Adipose tissue (tissue), 3 donors: Measurements from ENCODE around the gene SUSD5. TPM values are rescaled to one million over a fixed set of nuclear protein-coding genes. Genes with fewer than 3 reads are reported as not detected.
"Not testable (repeated sequence)": the region's sequence is repeated elsewhere in the genome, so short reads cannot be mapped to it uniquely, and the experiment has no call there.

Experiments used
- H3K27ac ChIP-seq: one replicate; pipeline ENCODE4 v1.5.1; 2013; ENCODE audit warnings: low read depth, low read length
- WGBS, 3 donors: extraction: QIAGEN DNeasy Blood & Tissue Kit; methylation state at CpG; one replicate each; pipeline ENCODE4 v1.1.7; 2013; 5-methylcytosine and 5-hydroxymethylcytosine counted together
- polyA plus RNA-seq, 3 donors: library from polyadenylated mRNA; stranded (reverse); fragments of 200-250 nt; gene quantifications; one replicate each; pipeline ENCODE4 v1.2.3, GENCODE V29; 2013
- donor health status: healthy with polysubstance abuse.
- donor health status: Bipolar disorder and iron deficiency.
- donor health status: healthy.

Gene SUSD5
- polyA plus RNA-seq, 3 donors: 0.13 to 1.9 (median 0.54) TPM

- WGBS, 3 donors: 88% methylated on average over 1 of the region's 1 CpG
These were observed 53.2 kb downstream of the SUSD5 start for GRCh38 chr3:33165372-33165771.

DNA sequence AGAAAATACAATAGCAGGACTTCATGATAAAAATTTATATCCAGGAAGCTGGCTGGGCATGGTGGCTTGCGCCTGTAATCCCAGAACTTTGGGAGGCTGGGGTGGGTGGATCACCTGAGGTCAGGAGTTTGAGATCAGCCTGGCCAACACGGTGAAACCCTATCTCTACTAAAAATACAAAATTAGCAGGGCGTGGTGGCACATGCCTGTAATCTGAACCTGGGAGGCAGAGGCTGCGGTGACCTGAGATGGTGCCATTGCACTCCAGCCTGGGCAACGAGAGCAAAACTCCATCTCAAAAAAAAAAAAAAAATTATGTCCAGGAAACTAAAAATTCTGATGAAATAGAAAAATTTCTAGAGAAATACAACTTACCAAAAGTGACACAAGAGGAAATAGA lies 56.0 kb downstream of the SUSD5 start:
- WGBS, 3 donors: 87 to 90% (median 89%) methylated on average over 5 of the region's 5 CpGs
- H3K27ac ChIP-seq: not testable (repeated sequence)

More at GRCh38 chr3:33165372-33165771, 53.2 kb downstream of the SUSD5 start:
- no peak overlapping the region for H3K27ac ChIP-seq

GRCh38 chr3:33159981-33160380 lies 58.6 kb downstream of the SUSD5 start:
- H3K27ac ChIP-seq: no peak overlapping the region
- WGBS, 3 donors: 74 to 85% (median 82%) methylated on average over 3 of the region's 3 CpGs

GRCh38 chr3:33159234-33159633 lies 59.4 kb downstream of the SUSD5 start:
- 91 to 97% (median 92%) methylated on average over 4 of the region's 4 CpGs for WGBS, 3 donors
- no peak overlapping the region for H3K27ac ChIP-seq

DNA sequence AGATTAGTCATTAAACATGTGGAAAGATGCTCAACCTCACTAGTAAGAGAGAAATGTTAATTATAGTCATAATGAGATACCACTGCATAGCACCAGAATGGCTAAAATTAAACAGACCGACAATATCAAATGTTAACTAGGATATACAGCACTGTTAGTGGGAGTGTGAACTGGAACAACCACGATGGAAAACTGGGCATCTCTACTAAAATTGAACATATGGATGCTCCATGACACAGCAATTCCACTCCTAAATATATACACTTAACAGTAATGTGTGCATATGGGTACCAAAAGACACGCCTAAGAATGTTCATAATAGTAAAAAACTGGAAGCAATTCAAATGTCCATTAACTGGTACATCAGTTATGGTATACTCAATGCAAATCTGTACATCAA lies 63.3 kb downstream of the SUSD5 start:
- 69 to 83% (median 69%) methylated on average over 3 of the region's 3 CpGs for WGBS, 3 donors
- H3K27ac ChIP-seq: no peak overlapping the region

DNA sequence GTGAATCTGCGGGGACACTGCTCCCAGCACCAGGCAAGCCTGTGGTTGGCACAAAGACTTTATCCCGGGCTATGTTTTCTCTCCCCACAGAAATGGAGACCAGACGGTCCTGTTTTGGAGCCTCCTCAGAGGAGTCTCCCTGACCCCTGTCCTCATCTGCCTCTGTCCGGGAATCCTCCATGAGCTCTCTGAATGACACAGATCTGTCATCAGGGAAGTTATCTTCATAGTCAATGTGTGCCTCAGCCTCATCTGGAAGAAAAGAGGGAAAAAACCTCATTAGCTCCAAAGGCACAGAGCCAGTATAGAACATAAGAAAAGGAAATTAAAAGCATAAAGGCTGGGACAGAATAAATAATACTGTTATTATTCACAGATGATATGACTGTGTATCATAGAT lies 64.8 kb downstream of the SUSD5 start:
- WGBS, 3 donors: 87 to 91% (median 87%) methylated on average over 4 of the region's 4 CpGs
- H3K27ac ChIP-seq: no peak overlapping the region

DNA sequence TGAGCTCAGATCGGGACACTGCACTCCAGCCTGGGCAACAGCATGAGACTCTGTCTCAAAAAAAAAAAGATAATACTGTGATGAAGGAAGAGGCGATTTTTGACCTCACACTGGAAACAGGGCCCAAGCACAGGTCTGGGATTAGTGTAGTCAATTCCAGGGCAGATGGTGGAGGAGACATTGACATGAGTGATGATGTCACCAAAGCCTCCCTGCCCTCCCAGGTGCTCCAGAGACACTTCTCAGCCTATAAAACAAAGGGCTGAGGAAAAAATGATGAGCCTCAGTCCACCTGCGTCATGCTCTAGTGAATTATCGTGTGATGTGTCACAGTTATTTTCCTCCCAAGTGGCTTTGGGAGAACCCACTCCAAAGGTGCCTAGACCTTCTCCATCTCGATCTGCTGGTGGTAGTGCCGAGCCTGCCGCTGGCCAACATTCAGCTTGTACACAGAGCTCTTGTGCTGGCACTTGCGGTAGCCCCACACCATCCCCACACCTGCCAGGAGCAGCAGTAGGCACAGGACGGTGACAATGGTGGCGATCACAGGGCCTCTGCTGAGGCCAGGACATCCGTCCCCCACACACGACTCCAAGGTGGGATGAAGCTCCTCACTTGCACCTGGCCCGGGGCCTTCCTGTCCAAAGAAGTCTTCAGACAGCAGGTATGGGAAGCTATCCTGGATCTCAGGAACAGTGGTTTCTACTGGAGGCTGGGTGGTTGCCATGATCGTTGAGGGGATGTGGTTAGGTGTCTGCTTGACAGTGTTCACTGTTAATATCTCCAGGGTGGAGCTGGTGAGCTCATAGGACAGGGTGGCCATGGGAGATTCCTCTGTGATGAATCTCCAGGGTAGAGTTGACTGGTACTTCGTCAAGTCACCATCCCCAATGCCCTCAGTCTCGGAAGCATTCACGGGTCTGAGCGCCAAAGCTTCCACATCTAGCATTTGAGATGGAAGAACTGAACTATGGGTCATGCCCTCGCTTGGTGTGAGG lies 65.9 kb downstream of the SUSD5 start:
- H3K27ac ChIP-seq: no peak overlapping the region
- WGBS, 3 donors: 90 to 96% (median 95%) methylated on average over 19 of the region's 19 CpGs

DNA sequence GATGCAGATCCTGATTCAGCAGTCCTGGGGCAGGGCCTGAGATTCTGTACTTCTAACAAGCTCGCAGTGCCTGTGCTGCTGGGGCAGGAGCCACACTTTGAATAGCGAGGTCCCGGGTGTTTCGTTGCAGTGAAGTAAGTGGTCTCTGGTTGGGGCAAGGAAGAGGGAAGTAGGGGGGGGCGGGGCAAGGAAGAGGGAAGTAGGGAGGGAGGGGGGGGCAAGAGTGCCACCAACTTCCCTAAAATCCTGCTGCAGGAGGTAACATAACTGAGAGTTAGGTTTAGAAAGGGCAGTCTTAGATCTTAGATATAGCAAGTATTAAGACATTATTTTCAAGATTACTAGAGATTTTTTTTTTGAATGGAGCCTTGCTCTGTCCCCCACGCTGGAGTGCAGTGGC lies 69.3 kb downstream of the SUSD5 start:
- H3K27ac ChIP-seq: no peak overlapping the region
- WGBS, 3 donors: 63 to 94% (median 75%) methylated on average over 5 to 6 of the region's 6 CpGs

DNA sequence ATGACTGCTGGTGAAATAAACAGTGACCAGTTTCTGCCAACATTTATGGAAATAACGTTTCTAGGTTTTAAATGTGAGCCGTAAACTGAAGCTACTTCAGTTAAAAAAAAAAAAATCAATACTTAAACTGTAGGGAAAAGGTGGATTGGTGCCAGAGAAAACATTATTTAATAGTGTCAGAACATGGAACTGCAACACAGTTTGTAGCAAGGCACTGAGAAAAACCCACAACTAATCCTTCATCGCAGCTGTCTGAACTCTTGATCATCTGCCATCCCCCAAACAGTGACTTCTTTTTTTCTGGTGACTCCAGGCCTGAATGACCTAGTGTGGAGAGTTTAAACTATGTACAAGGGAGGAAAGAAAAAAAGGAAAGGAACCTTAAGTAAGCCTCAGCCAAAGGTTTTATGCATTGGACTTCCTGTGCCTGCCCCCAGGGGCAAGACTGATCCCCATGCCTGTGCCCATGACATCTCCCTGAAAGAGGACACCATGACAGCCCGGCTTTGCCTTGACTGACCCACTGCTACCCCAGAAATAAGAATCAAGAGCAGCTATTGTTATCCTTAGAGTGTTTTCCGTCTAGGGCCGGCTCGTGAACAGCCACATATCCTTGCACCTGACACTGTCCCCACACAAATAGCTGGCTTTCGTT lies 71.7 kb downstream of the SUSD5 start:
- 34 to 66% (median 63%) methylated on average over 8 of the region's 8 CpGs for WGBS, 3 donors
- H3K27ac ChIP-seq: no peak overlapping the region

- H3K27ac ChIP-seq: no peak overlapping the region
These were observed 72.6 kb downstream of the SUSD5 start for GRCh38 chr3:33145901-33146580.

GRCh38 chr3:33145221-33145900 lies 73.2 kb downstream of the SUSD5 start:
- H3K27ac ChIP-seq: no peak overlapping the region
- 92 to 97% (median 94%) methylated on average over 16 of the region's 16 CpGs for WGBS, 3 donors

More at GRCh38 chr3:33145901-33146580, 72.6 kb downstream of the SUSD5 start:
- WGBS, 3 donors: 84 to 86% (median 84%) methylated on average over 9 of the region's 9 CpGs

DNA sequence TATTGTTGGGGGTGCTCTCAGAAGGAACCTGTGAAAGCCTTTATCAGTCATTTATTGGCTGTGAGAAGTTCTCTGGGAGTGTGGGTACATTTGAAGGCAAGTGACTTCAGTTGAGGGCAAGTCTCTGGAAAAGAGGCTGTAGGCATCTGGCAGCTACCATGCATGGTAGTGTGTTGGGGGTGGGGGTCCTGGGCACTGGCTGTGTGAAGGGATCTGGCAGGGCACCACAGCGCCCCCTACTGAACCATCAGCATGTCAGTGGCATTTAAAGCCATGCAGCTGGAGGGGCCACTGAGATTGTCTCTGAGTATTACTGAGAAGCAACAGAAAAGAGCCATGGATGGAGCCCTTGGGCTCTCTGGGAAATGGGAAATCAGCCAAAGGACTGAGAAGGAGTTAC lies 74.2 kb downstream of the SUSD5 start:
- 50 to 65% (median 58%) methylated on average over 1 of the region's 1 CpG for WGBS, 3 donors
- H3K27ac ChIP-seq: no peak overlapping the region

GRCh38 chr3:33141006-33141405 lies 77.6 kb downstream of the SUSD5 start:
- no peak overlapping the region for H3K27ac ChIP-seq
- 90 to 96% (median 93%) methylated on average over 3 of the region's 3 CpGs for WGBS, 3 donors

DNA sequence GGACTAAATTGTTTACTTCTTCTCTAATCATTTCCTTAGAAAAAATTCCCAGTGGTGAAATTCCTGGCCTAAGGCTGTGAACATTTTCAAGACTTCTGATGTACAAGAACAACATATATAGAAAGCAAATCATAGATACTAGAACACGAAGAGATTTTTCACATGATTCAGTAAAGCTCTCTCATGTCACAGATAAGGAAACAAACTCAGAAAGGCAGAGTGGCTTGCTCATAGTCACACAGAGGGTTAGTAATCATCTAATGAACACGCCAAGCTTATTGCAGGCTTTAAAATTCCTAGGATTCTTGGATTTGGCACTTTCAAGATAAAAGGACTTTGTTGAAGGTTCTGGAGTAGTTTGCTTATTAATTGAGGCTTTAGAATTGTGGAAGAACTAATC lies 78.6 kb downstream of the SUSD5 start:
- WGBS, 3 donors: 61 to 76% (median 66%) methylated on average over 2 of the region's 2 CpGs
- H3K27ac ChIP-seq: no peak overlapping the region

GRCh38 chr3:33139006-33139623 lies 79.5 kb downstream of the SUSD5 start:
- not testable (repeated sequence) for H3K27ac ChIP-seq

DNA sequence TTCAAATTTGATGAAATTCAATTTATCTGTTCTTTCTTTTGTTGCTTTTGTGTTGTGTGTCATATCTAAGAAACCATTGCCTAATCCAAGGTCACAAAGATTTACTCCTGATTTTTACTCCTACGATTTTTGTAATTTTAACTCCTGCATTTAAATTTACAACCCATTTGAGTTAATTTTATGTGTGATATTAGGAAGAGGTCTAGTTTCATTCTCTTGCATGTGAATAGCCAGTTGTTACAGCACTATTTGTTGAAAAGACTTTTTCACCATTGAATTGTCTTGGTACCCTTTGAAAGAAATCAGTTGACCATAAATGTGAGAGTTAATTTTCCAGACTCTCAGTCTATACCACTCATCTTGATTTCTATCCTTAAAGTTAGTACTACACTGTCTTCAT lies 80.9 kb downstream of the SUSD5 start:
- 51 to 88% (median 82%) methylated on average over 1 of the region's 1 CpG for WGBS, 3 donors
- no peak overlapping the region for H3K27ac ChIP-seq

More at GRCh38 chr3:33139006-33139623, 79.5 kb downstream of the SUSD5 start:
- WGBS, 3 donors: 91 to 94% (median 93%) methylated on average over 8 of the region's 8 CpGs

- H3K27ac ChIP-seq: no peak overlapping the region
- WGBS, 3 donors: 54 to 62% (median 59%) methylated on average over 4 of the region's 4 CpGs
These were observed 84.5 kb downstream of the SUSD5 start for GRCh38 chr3:33134026-33134625.

- no peak overlapping the region for H3K27ac ChIP-seq
- 89 to 91% (median 90%) methylated on average over 1 of the region's 1 CpG for WGBS, 3 donors
These were observed 86.6 kb downstream of the SUSD5 start for GRCh38 chr3:33132019-33132360.
